HL-60 (cell line): ENCODE data around the gene GRM8.

Experiments
- GABPA ChIP-seq: IDR thresholded peaks from 2 replicates; pipeline ENCODE4 v1.6.1; 2012; ENCODE audit warnings: low read depth
- POLR2AphosphoS5 ChIP-seq: IDR thresholded peaks from 2 replicates; pipeline ENCODE4 v1.6.1; 2012; ENCODE audit warnings: low read depth
- TF ChIP-seq, protein P1 (sequence below): IDR thresholded peaks from one replicate; pipeline ENCODE4 v1.5.1; 2011; ENCODE audit warnings: low read length, control low read depth, inconsistent platforms; ENCODE audit not compliant: insufficient read depth
- TF ChIP-seq, protein P2 (sequence below): IDR thresholded peaks from 2 replicates; pipeline ENCODE4 v1.6.1; 2012; ENCODE audit warnings: low read depth; ENCODE audit not compliant: insufficient replicate concordance

DNA sequence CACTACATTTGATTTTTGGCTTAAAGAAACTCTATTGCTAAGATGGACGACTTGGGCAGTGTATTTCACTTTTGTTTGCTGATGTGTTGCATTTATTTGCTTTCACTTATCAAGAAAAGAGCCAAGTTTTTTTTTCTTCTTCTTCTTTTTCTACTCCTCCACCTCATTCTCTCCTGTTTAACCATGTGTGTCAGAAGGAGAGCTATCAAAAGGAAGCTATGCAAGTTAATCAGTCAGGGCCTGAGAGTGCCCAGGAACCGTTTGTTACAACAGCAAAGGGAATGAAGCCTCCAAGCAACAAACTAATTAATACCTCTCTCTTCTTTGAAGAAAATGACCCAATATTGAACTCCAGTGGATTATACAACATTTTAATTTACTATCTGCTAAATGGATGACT is 299.3 kb downstream of the GRM8 start:
- TF ChIP-seq, protein P1, sequence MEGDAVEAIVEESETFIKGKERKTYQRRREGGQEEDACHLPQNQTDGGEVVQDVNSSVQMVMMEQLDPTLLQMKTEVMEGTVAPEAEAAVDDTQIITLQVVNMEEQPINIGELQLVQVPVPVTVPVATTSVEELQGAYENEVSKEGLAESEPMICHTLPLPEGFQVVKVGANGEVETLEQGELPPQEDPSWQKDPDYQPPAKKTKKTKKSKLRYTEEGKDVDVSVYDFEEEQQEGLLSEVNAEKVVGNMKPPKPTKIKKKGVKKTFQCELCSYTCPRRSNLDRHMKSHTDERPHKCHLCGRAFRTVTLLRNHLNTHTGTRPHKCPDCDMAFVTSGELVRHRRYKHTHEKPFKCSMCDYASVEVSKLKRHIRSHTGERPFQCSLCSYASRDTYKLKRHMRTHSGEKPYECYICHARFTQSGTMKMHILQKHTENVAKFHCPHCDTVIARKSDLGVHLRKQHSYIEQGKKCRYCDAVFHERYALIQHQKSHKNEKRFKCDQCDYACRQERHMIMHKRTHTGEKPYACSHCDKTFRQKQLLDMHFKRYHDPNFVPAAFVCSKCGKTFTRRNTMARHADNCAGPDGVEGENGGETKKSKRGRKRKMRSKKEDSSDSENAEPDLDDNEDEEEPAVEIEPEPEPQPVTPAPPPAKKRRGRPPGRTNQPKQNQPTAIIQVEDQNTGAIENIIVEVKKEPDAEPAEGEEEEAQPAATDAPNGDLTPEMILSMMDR, result no peak
- TF ChIP-seq, protein P2, sequence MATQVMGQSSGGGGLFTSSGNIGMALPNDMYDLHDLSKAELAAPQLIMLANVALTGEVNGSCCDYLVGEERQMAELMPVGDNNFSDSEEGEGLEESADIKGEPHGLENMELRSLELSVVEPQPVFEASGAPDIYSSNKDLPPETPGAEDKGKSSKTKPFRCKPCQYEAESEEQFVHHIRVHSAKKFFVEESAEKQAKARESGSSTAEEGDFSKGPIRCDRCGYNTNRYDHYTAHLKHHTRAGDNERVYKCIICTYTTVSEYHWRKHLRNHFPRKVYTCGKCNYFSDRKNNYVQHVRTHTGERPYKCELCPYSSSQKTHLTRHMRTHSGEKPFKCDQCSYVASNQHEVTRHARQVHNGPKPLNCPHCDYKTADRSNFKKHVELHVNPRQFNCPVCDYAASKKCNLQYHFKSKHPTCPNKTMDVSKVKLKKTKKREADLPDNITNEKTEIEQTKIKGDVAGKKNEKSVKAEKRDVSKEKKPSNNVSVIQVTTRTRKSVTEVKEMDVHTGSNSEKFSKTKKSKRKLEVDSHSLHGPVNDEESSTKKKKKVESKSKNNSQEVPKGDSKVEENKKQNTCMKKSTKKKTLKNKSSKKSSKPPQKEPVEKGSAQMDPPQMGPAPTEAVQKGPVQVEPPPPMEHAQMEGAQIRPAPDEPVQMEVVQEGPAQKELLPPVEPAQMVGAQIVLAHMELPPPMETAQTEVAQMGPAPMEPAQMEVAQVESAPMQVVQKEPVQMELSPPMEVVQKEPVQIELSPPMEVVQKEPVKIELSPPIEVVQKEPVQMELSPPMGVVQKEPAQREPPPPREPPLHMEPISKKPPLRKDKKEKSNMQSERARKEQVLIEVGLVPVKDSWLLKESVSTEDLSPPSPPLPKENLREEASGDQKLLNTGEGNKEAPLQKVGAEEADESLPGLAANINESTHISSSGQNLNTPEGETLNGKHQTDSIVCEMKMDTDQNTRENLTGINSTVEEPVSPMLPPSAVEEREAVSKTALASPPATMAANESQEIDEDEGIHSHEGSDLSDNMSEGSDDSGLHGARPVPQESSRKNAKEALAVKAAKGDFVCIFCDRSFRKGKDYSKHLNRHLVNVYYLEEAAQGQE, result no peak
- TF ChIP-seq POLR2AphosphoS5, result no peak
- TF ChIP-seq GABPA, result no peak
